Omental fat pad (tissue), 4 donors: ENCODE measurements around the gene SFMBT2. TPM values are rescaled to one million over a fixed set of nuclear protein-coding genes. Genes with fewer than 3 reads are reported as not detected.

ENCODE experiments used
- ATAC-seq: fragments of 150-250 bp; one replicate; pipeline ENCODE4 v1.9.1; 2016; ENCODE audit warnings: mild to moderate bottlenecking, moderate library complexity; ENCODE audit not compliant: low FRiP score
- DNase-seq: peaks from one replicate; pipeline ENCODE4 v3.0.0-alpha.2; 2019; ENCODE audit warnings: low spot score
- total RNA-seq, 4 donors: library from RNA; depleted of rRNA; stranded (reverse); fragments of >200 nt; gene quantifications; one replicate each; pipeline ENCODE4 v1.1.0, GENCODE V29; 2016
- TF ChIP-seq, protein P1 (sequence below), 3 donors: fragments of 450-650 bp; IDR thresholded peaks; one replicate each; pipeline ENCODE4 v1.5.1; 2016 to 2017; ENCODE audit warnings: antibody characterized with exemption in 3 of 3, mild to moderate bottlenecking in 3 of 3, moderate library complexity in 2 of 3

The SFMBT2 gene
- total RNA-seq, 4 donors from 2014 or later: 6.2 to 12.0 (median 9.4) TPM

DNA sequence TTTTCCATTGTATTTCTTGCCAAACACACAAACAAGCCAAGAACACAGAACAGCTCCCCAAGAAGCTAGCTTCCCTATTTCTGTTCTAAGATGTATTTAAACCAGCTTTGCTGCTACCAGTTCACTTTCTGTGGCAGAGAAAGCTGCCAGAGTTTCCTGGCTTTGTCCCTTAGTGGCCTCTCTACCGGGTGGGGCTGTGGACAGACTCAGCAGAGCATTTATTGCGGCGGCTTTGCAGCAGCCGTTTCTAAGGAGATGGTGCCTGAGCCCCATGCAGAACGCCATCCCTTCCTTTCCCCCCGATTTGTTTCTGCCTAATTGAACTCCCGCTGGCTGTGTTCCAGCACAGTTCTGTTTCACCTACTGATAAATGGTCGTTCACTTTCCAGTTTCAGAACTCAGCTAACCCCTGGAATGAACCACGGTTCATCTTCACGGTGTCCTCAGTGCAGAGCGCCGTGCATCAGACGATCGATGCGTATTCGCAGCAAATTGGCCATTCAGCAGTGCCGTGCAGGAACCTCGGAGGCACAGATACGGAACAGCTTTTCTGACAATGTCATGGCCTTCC lies 33.8 kb upstream of the SFMBT2 start:
- ATAC-seq (no peak), DNase-seq (no peak)
- TF ChIP-seq, protein P1, sequence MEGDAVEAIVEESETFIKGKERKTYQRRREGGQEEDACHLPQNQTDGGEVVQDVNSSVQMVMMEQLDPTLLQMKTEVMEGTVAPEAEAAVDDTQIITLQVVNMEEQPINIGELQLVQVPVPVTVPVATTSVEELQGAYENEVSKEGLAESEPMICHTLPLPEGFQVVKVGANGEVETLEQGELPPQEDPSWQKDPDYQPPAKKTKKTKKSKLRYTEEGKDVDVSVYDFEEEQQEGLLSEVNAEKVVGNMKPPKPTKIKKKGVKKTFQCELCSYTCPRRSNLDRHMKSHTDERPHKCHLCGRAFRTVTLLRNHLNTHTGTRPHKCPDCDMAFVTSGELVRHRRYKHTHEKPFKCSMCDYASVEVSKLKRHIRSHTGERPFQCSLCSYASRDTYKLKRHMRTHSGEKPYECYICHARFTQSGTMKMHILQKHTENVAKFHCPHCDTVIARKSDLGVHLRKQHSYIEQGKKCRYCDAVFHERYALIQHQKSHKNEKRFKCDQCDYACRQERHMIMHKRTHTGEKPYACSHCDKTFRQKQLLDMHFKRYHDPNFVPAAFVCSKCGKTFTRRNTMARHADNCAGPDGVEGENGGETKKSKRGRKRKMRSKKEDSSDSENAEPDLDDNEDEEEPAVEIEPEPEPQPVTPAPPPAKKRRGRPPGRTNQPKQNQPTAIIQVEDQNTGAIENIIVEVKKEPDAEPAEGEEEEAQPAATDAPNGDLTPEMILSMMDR (IDR thresholded peaks at IDR 0.05): no peak

DNA sequence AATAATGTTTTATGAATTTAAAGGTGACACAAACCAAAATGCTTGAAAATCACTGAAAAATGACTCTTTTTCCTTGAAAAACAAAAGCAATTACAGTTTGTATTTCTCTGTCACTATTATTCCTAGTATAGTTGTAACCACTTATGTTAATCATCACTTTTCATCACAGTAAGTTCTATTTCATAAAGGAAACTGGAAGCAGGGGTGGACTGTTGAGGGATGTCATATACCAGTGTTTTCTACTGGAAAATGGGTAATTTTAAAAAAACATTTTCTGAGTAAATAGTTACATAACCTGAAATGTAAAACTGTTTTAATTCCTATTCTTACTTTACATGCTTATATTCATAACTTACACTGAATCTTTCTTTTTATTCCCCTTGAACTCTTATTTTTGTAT lies 32.2 kb upstream of the SFMBT2 start:
- ATAC-seq (no peak), DNase-seq (no peak)
- TF ChIP-seq, protein P1 (IDR thresholded peaks at IDR 0.05): no peak

DNA sequence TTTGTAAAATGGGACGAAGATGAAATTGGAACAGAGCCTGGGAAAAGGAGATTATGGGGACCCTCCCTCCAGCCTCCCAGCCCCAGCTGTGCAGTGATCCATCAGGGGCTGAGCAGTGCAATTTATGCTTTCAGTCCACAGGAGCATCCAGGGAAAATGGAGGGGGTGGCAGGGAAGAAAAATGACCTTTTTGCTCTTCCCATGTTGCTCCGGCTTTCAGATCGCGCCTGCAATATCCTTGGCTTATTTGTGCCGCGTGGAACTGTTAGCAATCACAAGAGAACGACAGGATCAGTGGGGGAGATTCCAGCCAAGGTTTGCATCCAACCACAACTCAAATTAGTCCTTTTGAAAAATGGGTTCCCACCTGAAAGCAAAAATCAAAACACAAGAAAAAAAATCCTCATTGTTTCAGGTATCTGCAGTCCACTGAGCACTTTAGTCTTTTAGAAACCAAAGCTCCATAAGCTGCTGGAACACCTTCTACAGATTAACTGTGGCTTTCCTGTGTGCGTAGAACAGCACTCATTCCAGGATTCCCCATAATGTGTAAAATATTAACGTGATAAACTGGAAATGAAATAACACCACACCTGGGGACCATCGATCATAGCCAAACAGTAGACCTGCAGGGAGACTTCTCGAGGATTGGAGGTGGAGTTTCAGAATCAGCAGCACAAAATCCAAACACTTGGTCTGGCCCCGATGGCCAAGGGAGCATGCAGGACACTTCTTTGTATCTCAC lies 30.7 kb upstream of the SFMBT2 start:
- DNase-seq (no peak), ATAC-seq (no peak)

DNA sequence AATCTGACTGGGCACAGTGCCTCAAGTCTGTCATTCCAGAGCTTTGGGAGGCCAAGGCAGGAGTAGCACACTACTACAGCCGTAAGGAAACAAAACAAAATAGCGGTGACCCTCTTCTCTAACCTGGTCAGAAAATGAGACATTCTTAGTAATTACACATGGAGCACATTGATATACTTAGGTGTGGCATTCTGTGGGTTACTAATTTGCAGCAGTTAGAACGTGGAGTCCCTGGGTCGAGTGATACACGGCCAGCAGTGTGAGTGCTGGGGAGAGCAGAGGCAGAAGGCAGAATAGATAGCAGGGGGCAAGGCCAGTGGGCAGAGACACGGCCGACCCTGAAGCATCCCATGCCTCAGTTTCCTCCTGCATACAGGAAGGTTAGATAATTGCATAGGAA lies 28.9 kb upstream of the SFMBT2 start:
- ATAC-seq (no peak), DNase-seq (no peak)
- TF ChIP-seq, protein P1 (IDR thresholded peaks at IDR 0.05): no peak

More for the DNA sequence above, 30.7 kb upstream of the SFMBT2 start:
- TF ChIP-seq, protein P1 (IDR thresholded peaks at IDR 0.05): no peak

DNA sequence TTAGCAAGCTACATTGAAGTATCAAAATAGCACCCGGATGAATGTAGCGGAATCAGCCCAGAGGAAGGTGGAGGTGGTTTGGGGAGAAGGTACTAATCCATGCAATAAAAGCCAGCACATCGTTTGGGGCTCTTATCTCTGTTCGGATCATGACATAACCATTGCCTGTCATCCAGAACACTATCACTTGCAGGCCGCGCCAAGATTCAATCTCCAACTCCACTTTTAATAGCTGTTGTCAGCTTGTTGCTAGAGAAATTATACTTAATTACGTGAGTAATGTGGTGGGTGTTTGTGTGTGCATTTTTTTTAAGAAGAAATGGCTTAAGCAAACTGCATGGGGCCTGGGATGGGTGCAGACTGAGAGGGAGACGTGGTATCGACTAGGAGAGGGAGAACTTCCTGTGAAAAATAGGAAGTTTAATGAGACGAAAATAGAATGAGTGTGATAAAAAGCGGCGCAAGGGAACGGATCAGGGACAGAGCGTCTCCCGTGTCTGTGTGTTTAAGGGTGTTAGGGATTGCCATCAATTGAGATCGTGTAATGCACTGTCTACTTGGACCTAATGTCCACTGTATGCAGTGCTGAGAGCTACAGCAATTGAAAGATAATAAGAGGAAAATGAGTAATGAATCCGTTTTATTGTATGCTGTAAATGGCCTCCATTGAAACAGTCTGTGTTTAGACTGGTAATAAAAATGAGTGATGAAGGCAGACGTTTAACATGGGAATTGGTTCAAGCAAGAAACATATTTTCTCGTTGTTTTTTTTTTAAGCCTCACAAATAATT lies 27.6 kb upstream of the SFMBT2 start:
- TF ChIP-seq, protein P1 (IDR thresholded peaks at IDR 0.05): no peak
- no peak for DNase-seq
- no peak for ATAC-seq

DNA sequence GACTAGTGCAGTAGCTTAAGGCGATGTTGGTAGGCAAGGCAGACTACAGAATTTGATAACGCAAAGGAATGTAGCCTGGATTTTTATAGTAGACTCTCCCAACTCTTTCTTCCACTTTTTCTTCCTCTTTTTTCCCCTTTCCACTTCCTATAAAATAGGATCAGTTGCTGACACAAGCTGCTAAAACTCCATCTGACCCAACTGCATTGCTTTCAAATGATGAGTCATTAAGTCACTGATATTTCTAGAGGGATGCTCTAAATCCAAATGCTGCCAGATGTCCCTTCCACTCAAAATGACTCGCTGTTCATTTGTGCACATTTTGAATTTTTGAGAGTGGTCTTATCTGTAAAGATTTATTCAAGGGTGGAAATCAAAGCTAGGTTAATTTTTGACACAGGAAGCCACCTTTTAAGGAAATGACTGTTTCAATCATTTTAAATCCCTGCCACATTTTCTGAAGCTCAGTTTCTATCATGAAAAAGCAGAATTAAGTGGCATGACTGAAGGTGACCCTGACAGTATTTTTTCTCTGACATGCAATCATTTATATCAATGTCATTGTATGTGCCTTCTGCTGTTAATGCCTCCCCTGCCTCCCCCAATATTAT lies 25.8 kb upstream of the SFMBT2 start:
- ATAC-seq (no peak), DNase-seq (no peak)
- TF ChIP-seq, protein P1 (IDR thresholded peaks at IDR 0.05): no peak
